Fibroblast of skin of right quadriceps (primary cell): ENCODE data around the gene MSI2.

Experiments used
- DNase-seq: peaks from one replicate; pipeline ENCODE4 v3.0.0-alpha.2; 2013

The MSI2 gene

DNA sequence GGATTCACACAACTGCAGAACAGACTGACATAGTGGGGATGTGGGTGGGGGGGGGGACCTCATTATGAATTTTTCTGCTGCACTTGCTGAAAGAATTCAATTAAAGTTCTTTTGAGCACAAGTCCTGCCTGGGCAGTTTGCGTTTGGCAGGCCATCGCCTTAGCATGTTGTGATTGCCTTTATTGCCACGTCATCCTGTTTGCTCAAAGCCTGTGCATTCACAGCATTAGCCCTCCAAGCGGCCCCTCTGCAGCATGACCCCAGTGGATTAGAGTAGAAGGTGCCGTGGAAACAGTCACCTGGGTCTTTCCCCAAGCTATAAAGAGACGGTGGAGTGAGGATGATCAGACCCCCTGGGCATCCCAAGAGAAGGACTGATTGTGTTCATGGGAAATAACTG is 17.2 kb downstream of the MSI2 start:
- no peak for DNase-seq

DNA sequence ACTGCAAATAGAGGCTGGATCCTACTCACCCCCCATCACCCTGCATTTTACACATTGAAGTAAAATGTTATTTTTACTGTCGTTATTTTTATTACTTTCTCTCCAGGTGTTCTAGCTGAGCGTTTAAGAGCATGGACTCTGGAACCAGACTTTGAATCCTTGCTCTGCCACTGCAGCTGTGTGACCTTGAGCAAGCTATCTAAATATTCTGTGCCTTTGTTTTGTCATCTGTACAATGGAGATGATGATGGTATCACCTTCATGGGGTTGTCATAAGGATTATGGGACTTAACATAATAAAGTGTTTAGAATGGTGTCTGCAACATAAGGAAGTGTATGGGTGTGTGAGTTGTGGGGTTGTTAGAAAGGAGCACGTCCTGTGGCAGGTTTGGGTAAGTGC is 17.8 kb downstream of the MSI2 start:
- DNase-seq, result no peak

DNA sequence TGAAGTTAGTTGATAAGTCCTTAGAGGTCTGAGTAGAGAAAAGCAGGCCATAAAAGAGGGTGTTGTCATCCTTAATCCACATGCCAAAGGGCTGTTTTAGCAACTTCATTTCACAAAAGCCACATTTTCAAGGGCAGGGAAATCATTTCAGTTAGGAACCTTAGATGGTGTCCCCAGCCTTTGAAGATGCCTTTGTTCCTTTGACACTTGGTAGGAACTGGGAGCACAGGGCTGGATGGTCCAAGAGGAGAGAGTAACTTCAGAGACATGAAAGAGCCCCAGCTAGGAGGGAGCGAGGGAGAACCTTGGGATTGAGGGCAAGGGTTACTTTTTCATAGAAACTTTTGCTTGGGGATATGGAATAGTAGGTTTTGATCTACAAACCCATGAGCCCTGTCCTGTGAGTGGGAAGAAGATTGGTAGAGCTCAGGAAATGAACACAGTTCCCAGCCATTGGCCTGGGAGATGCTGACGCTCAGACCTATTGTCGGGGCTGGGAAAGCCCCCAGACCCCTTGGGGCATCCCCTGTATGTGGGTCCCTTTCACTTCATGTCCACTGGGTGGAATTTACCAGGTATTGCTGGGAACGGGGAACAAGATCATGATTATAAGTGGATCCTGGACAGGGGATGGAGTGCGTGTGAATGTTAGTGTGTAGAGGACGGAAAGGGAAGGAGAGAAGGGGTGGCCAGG is 18.9 kb downstream of the MSI2 start:
- no peak for DNase-seq

DNA sequence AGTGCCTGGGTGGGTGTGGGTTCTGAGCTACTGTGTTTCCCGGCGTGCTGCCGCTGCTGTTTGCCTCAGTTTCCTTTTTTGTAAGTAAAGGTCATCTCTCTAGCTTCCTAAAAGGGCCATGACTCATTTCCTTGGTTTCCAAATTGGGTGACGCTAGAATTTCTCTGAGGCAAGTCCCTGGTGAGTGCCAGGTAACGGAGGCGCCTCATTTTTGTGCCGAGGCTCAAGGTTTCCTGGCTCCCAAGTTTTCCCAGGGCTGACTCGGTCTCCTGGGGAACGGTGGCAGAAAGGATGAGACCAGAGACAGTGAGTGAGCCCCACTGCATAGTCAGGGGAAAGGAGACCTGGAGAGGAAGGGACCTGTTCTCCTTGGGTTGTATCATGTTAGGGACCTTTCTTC is 20.3 kb downstream of the MSI2 start:
- no peak for DNase-seq

DNA sequence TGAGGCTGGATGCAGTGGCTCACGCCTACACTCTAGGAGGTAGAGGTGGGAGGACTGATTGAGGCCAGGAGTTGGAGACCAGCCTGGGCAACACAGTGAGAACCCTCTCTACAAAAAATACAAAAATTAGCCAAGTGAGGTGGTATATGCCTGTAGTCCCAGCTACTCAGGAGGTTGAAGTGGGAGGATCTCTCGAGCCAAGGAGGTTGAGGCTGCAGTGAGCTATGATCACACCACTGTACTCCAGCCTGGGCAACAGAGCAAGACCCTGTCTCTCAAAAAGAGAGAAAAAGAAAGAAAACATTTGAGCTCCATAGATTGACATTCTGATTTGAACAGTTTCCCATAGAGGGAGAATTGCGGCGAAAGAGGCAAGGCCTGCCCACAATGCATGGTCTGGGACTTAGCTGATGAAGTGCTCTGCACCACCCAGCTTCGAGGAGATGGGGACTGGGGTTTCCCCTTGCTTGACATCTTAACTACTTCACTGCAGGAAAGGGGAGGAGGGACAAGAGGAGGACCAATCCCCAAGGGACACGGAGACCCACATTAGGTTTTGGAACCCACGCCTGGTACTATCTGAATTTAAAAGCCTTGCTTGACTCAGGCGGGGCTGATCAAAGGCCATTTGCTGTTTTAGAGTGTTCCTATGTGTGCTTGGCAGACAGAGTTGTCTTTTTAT is 21.7 kb downstream of the MSI2 start:
- no peak for DNase-seq

DNA sequence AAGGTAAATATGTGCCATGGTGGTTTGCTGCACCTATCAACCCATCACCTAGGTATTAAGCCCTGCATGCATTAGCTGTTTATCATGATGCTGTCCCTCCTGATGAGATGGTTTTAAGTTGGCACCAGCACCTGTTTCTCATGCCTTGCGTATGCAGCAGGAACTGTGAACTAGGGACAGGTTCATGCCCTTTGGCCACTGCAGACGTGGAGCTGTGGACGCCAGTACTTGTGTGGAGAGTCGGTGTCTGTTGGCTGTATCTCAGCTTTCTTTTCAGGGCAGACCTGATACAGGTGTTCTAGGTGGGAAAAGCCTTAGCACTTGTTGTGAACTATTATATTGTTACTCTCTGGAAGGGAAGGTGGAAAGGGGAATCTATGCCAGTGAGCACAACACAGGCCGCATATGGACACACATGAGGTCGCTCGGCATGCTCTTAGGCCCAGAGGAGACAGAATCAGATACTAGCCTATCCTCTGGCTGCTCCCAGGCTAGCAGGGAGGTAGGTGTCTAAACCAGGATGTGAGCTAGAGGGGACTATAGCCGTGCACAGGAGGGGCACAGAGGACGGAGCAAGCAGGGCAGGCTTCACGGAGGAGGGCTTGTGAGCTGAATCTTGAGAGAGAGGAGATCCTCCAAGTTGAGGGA is 22.5 kb downstream of the MSI2 start:
- DNase-seq, result no peak

DNA sequence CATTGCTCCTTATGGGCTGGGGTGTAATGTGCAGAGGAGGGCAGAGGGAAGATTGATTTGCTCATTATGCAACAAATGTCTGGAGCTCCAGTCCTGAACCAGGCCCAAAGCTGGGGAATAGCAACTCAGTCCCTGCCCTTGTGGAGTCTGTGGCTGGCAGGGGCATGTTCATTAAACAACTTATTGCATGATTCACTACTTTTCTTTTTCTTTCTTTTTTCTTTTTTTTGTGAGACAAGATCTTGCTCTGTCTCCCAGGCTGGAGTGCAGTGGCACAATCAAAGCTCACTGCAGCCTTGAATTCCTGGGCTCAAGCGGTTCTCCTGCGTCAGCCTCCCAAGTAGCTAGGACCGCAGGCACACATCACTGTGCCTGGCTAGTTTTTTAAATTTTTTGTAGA is 23.1 kb downstream of the MSI2 start:
- no peak for DNase-seq

DNA sequence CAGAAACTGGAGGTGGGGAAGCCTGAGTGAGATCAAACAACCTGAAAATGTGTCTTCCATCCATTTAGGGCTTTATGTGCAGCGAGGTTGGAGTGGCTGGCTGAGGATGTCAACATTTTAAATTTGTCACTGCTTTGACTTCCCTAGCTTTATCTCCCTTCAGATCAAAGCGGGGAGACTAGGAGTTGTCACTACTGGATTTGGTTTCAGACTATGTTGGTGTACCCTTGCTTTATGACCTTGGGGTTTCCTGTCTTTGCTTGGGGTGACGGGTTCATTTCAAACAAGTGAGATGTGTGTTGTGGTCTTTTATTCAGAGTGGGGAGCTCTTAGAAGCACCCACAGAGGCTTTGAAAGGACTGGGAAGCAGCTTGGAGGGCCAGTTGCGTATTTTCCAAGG is 25.6 kb downstream of the MSI2 start:
- no peak for DNase-seq

DNA sequence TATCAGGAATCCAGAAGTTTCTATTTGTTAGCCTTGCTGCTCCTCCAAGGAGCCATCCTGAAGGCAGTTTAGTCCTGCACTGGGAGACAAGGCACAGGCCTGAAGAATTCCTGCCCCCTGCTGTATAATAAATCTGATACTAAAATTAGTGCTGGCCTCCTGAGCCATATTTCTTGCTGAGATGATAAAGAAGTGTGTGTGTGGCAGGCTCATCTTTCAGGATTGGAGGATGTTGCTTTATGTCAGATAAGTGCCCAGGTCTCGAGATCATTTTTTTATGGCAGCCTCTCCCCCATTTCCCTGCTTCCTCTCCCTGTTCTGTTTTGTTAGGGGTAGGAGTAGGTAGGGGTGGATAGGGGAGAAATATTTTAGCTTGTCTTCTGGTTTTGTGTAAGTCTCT is 26.0 kb downstream of the MSI2 start:
- peak; percentile 10 for DNase-seq

DNA sequence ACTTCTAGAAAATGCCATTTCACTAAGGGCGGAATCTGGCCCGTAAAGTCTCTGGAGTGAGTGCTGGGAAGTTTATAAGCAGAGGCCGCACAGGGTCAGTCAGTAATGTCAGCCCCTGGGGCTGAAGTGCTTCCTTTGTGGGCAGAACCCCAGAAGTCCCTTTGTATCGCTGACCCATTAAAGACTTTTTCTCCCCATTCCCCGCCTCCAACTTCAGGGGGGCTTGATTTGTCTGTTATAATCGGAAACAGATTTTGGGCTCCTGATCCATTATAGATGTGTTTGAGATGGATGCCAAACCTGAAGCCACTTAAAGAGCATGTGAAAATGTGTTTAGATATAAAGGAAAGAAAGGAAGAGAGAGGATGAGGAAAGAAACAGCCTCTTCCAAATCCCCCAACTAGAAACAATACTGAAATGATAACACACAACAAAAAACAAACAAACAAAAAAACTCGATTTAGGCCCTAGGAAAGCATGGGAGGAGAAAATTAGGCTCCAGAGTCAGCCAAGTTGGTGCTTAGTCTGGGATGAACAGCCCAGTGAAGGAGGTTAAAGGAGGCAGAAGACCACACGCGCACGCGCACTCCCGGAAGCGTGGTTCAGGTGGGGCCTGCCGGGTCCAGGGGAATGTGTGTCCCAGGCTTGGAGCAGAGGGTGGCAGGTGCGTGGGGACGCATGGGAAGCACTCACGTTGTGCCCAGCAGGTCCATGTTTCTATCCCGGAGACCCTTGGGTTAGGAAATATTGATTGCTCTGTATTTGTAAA is 27.1 kb downstream of the MSI2 start:
- DNase-seq, result no peak

DNA sequence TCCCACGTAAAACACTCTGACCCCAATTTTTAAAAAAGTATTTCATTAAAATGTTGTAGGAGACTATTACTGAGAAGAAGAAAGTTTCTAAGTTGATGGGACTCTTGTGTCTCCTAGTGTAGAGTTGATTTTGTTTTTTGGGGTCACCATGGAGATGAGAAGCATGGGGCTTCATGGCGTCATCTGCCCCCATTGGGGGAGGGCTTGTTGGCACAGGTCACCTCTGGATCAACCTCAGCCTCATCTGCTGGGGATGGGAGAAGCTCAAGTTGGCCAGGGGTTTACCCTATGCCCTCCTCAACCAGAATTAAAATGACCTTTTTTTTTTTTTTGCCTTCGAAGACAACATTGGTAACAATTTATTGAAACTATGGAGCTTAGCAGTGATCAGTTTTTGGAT is 28.3 kb downstream of the MSI2 start:
- no peak for DNase-seq

DNA sequence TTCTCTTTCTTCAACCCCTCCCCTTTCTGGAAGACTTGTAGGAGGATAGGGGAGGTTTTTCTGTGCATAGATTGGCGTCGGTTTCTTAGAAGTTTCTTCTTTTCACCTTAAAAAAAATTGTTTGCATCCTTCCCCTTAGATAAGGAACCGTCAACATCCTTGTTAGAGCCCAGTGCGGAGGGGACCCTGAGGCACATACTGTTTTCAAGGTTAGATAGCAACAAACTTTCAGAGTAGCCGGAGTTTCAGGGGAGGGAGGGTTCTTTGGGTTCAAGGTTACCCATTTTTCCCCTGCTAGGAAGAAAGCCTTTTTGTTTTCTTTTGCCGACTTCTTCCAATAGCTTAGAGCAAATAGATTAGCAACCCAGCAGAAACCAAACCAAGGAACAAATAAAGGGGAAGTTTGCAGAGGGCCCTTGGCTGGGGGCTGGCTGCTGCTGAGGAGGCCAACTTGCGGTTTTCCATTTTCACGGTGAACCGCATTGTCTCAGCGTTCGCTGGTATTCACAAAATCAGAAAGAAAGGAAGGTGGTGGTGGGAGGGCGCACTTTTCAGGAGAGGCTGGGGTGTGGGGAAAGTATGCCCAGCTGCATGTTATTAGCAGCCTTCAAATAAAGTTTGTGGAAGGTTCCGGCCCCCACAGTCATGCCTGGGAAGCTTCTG is 28.8 kb downstream of the MSI2 start:
- DNase-seq, result no peak

DNA sequence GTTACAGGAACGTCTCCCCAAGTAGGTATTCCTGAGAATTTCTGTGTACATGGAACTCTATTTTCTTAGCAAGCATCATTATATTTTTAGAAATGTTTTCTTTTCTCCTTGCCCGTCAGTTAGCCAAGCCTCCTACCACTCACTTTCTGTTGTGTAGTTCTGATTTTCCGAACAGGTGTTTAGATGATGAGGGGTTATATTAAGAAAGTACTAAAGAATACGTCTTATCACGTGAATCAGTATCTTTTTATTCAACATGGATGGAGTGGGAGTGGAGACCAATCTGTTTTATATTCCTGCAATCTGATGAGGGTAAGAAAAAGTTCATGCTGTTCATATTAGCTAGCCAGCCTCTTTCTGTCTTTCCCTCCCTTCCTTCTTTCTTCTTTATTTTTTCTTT is 29.4 kb downstream of the MSI2 start:
- DNase-seq, result no peak

DNA sequence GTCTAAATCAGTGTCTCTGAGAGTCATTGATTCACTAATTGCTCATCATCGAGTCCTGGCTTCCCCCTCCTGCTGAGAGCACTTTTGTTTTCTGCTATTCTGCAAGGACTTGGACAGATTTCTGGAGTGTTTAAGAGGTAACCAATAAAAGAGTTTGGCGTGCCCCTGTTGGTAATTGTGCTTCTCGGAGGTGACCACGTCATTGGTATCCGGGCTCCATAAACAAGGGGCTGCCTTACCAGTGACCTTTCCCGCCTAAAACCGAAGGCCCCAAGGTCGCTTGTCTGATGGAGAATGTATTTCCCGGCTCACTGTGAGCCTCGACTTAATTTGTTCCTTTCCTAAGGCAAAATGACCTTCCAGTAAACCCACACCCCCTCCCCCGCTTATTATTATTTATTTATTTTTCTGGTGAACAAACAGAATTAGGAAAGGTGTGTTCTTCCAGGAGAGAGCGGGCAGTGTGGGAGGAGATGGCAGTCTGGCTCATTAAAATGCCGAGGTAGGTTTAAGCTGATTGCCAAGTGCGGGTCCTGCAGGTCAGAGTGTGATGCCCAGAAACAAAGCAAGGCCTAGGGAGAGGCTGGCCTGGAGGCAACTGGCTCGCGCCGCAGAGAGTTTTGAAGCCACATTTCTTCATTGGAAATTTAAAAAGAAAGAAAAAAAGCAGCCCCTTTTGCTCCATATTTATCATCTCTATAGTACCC is 30.2 kb downstream of the MSI2 start:
- DNase-seq, result no peak

DNA sequence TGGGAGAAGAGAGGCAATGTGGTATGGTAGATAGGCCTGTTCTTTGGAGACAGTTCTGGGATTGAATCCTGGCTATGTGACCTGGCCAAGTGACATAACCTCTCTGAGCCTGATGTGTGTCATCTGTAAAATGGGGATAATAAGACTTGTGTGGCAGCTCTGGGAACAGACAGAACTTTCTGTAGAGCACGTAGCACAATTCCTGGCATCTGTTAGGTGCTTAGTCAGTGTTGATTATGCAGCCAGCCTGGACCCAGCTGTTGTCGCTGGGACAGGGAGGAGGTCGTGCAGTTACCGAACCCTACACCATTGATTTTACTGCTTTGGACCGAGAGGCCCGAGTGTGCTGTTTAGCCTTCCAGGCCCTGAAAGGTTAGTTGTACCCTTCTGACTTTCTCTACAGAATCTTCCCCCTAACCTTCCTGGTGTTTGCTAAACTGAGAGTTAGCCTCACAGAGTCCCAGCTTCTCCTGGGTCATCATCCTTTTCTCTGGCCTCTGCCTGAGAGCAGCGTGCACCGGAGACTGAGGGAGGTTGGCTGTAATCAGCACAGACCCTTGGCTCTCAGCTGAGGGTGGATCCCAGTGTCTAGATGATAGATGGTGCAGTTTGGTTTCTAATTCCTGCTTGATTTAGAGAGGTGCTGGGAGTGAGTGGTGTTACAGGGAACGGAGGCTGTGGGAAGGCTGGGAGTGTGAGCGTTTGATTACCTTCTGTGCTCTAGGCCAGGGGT is 31.9 kb downstream of the MSI2 start:
- no peak for DNase-seq

DNA sequence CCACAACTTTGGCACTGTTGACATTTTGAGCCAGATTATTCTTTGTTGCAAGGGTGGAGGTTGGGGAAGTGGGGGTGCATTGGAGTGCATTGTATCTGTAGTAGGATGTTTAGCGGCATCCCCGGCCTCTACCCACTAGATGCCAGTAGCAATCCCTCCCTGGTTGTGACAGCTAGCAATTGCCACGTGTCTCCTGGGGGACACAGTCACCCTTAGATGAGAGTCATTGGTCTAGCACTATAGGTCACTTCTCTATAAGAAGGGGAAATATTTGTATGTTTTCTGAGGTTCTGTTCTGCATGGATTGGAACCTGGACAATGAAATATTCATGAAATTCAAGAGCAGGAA is 32.4 kb downstream of the MSI2 start:
- no peak for DNase-seq

DNA sequence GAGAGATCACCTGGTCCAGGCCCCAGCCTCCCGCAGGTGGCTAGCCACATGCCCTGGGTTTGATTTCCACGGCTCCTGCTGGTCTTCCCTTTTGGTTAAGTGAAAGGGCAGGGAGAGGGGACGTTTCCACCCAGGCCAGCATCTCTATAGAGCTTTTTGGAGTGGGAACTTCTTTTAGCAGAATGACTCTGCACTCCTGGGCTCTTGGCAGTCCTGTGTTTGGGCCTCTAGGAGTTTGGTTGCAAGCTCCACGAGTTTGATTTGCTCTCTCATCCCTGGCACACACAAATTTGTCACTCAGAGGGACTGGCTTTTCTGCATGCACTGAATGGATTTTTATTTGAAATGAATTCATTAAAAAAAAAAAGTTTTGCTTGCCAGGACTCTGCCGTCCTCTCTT is 32.8 kb downstream of the MSI2 start:
- DNase-seq, result no peak

DNA sequence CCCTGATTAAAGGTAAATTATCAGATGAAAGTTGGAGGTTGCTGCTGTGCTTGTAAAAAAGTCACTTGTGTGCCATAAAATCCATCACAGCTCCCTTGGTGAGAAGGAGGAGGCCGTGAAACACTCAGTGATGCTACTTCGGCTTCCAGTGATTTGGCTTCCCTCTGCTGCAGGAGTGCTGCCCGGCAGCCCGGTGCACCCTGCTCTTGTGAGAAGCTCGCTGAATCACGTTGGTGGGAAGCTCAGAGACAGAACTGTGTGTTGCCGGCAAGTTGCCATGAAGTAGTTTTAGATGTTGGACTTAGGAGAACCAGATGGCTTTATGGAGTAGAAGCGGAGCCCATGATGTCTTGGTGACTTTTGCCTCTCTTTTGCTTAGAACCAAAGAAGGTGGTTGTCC is 33.3 kb downstream of the MSI2 start:
- DNase-seq, result no peak

DNA sequence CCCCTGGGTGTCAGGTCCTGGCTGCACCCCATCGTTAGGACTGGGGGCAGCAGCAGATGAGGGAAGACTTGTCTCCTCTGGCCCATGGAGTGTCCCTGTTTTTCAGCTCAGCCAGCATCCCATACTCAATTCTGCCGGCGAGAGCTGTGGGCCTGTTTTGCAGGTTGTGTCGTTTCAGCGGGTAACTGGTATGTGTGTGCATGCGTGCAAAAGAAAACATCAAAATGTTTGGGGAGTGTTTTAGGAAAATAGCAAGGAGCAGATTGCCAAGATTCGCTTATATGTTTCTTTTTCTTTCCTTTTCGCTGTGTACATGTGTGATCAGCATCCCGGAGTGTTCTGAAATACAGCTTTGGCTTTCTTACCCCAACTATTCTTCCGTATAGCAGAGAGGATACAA is 34.7 kb downstream of the MSI2 start:
- DNase-seq, result no peak

DNA sequence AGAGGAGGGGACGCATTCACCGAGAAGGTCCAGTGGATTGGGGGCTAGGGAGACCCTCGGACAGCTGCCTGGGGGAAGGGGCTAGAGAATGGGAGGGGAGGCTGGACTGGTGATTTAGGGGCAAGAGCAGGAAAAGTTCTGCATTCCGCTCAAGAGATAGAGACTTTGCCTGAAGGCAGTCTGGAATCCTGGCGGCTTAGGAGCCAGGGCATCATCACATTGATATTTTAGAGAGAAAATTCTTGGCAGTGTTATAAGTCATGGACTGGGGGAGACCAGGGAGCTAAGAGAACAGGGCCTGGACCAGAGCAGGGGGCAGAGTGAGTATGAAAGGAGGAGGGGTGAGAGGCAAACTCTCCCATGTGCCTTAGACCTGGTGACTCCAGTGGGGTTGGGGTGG is 35.8 kb downstream of the MSI2 start:
- no peak for DNase-seq

DNA sequence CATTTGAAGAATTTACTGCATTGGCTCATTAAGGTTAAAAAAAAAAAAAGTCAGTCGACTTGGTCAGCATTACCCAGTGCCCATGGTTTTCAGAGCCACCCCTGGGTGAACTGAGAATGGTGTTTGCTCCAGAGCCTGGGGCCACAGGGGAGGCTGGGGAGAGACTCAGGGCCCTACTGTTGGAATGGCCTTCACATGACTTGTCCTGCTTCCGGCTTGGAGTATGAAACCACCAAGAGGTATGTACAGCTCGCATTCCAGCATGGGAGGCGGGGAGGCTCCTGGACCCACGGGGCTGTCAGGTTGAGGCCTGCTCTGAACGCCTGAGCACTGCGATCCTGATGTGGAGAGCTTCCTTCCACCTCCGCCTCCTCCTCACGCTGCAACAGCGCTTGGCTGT is 36.8 kb downstream of the MSI2 start:
- DNase-seq, result peak; percentile 25

DNA sequence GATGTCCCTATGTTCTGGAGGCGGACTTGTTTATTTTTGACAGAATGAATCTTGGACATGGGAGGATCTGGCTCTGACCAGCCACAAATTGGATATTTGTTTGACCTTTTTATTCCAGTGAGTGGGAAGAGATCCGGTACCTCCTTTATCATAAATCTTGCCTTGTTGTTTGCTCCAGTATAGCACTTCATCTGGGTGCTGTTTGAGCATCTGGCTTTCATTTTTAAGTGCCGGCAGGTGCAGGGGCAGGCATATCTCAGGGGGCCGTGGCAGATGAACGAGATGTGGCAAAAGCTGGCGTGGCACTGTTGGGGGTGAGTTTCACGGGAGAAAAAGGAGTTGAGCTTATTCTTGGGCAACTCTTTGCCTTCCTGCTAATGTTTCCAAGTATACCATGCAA is 37.8 kb downstream of the MSI2 start:
- DNase-seq, result no peak
